Erythroblast (primary cell): ENCODE measurements around the gene EIF2AK3.

Experiments
- GATA1 ChIP-seq: IDR thresholded peaks from 2 replicates; pipeline ENCODE4 v1.6.1; 2011; ENCODE audit warnings: low read depth, mild to moderate bottlenecking, control low read depth, low read length, moderate library complexity
- POLR2A ChIP-seq: IDR thresholded peaks from 2 replicates; pipeline ENCODE4 v1.6.1; 2011; ENCODE audit warnings: mild to moderate bottlenecking, low read length

GRCh38 chr2:88537640-88538039 is 89.6 kb downstream of the EIF2AK3 start:
- TF ChIP-seq POLR2A (no peak), GATA1 (no peak)
